ENCODE results near the gene C1orf216.
"Not testable (repeated sequence)": the region's sequence is repeated elsewhere in the genome, so short reads cannot be mapped to it uniquely, and the experiment has no call there.

C1orf216 gene

DNA sequence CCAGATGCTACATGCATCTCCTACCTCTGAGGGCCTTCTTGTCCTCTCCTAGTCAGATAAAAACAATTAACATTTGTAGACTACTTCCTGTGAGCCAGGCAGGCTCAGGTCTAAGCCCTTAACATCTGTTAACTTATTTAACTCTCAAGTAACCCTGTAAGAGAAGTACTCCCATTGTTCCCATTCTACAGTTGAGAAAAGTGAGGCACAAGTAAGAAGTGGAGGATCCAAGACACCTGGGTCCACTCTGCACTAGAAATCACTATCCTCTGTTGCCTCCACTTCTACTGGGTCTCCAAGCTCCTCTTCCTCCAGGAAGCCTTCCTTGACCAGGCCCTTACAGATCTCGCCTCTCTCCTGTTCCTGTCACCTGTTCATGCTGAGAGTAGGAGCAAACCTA, 9.7 kb downstream of the C1orf216 start:
- no peak for DNase-seq (ENCODE audit: low read depth)
- no peak for TF ChIP-seq POLR2A (IDR thresholded peaks at IDR 0.05; ENCODE audit: extremely low read depth, insufficient read length)
- TF ChIP-seq, protein P1, sequence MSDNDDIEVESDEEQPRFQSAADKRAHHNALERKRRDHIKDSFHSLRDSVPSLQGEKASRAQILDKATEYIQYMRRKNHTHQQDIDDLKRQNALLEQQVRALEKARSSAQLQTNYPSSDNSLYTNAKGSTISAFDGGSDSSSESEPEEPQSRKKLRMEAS (IDR thresholded peaks at IDR 0.05; ENCODE audit: low read depth, low read length): no peak
- no peak overlapping the region for H3K4me3 ChIP-seq (ENCODE audit: low read depth, low read length)

GRCh38 chr1:35708441-35708921, 10.2 kb downstream of the C1orf216 start:
- DNase-seq (ENCODE audit: low read depth): no peak
- H3K4me3 ChIP-seq (ENCODE audit: low read depth, low read length): no peak overlapping the region
- no peak for TF ChIP-seq CTCF (IDR thresholded peaks at IDR 0.05; ENCODE audit: low read depth, low read length)

DNA sequence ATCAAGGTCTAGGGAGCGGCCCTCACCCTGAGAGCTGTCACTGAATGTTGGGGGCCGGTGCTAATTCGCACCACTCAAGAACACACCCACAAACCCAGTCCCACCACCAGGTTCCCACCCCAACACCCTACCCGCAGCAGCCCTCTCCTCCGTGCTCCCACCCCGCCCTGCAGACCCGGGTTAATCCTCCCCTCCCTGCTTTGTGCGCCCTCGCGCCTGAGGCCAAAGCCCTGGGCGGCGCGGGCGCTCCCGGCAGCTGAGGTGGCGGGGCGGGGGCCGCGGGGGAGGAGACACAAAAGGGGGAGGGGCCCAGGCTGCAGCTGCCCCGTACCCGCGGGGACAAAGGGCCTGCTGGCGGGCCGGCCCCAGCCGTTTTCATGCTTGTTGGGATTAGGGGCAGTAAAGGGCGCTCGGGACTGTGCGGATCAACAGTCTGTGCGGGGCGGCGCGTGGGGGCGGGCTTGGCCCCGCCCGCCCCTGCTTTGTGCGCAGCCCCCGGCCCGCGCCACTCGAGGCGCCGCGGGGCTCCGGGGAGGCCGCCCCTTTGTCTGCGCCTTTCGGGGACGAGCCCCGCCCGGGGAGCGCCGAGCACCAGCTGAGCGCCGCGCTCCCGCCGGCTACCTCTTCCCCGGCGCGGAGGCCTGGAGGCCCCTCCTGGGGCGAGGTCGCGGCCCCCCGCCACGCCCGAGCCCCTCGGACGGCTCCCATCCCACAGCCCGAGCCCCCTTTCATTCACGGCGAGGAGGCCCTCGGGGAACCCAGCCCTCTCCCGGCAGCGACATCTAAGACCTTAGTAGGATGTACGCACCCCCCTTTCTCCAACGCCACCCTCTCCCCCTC, 10.9 kb downstream of the C1orf216 start:
- no peak overlapping the region for H3K4me3 ChIP-seq (ENCODE audit: low read depth, low read length)
- no peak for TF ChIP-seq CTCF (IDR thresholded peaks at IDR 0.05; ENCODE audit: low read depth, low read length)
- TF ChIP-seq POLR2A (IDR thresholded peaks at IDR 0.05; ENCODE audit: extremely low read depth, insufficient read length): no peak
- TF ChIP-seq, protein P1 (IDR thresholded peaks at IDR 0.05; ENCODE audit: low read depth, low read length): no peak
- no peak for TF ChIP-seq MYC (IDR thresholded peaks at IDR 0.05; ENCODE audit: low read depth, low read length)
- peak; percentile 60 for DNase-seq (ENCODE audit: low read depth)

- TF ChIP-seq, protein P1 (IDR thresholded peaks at IDR 0.05; ENCODE audit: low read depth, low read length): no peak
- TF ChIP-seq MYC (IDR thresholded peaks at IDR 0.05; ENCODE audit: low read depth, low read length): no peak
- no peak for TF ChIP-seq CTCF (IDR thresholded peaks at IDR 0.05; ENCODE audit: low read depth, low read length)
- no peak for TF ChIP-seq POLR2A (IDR thresholded peaks at IDR 0.05; ENCODE audit: extremely low read depth, insufficient read length)
- H3K4me3 ChIP-seq (ENCODE audit: low read depth, low read length): no peak overlapping the region
- DNase-seq (ENCODE audit: low read depth): no peak
Observed at GRCh38 chr1:35706846-35707600, 11.7 kb downstream of the C1orf216 start.

DNA sequence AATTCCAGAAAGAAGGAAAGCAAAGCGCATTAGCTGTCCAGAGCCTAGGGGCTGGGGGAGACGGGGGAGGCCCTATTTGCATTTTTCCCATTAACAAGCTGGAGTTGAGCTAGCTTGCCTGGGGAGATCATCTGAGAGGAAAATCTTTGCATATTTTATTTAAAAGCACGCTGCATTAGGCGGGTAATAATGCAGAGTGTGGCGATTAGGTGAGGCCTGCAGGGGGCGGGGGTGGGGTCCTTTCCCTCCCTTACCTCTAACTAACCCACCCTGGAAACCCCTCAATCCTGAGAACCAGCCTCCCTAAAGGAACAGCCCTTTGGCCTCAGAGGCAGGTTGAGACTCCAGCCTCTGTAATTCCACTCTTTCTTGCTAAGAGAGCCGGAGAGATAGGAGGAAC, 16.2 kb downstream of the C1orf216 start:
- no peak for TF ChIP-seq POLR2A (IDR thresholded peaks at IDR 0.05; ENCODE audit: extremely low read depth, insufficient read length)
- no peak for TF ChIP-seq MYC (IDR thresholded peaks at IDR 0.05; ENCODE audit: low read depth, low read length)
- TF ChIP-seq, protein P1 (IDR thresholded peaks at IDR 0.05; ENCODE audit: low read depth, low read length): no peak
- TF ChIP-seq CTCF (IDR thresholded peaks at IDR 0.05; ENCODE audit: low read depth, low read length): no peak

GRCh38 chr1:35699152-35699551, 19.5 kb downstream of the C1orf216 start:
- not testable (repeated sequence) for DNase-seq (ENCODE audit: low read depth)

More for the DNA sequence above, 16.2 kb downstream of the C1orf216 start:
- no peak overlapping the region for H3K4me3 ChIP-seq (ENCODE audit: low read depth, low read length)
- no peak for DNase-seq (ENCODE audit: low read depth)

More at GRCh38 chr1:35699152-35699551, 19.5 kb downstream of the C1orf216 start:
- H3K4me3 ChIP-seq (ENCODE audit: low read depth, low read length): not testable (repeated sequence)
